ENCODE data around the gene PLCD1. TPM values are rescaled to one million over a fixed set of nuclear protein-coding genes. Genes with fewer than 3 reads are reported as not detected.

PLCD1 gene
- total and polyA plus RNA-seq, 2 experiments from 2014 or later, result 16.0 to 24.4 TPM

DNA sequence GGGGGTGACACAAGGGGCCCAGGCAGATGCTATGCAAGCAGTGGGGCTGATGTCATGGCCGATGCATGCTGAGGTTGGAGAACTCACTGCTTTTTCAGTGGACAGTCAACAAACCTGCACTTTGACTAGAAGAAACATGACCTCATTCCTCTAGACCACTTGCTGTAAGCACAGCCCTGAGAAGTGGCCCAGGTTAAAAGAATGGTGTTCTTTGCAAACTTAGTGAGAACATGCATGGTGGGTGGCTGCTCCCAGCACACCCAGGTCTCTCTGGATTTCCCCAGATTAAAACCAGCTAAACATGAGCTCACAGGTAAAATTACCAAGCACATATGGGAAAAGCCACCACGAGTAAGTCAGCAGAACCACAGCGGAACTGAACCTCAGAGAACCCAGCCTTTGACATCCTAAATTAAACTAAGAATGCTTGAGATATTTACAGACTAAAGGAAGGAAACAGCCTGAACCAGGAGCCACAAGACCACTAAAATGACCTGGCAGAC, 25.1 kb upstream of the PLCD1 start:
- no peak overlapping the region for H3K4me3 ChIP-seq
- no peaks in the 10 kb centered on the region; the same call in 2 of the 3 replicates for H3K4me1 Mint-ChIP-seq
- no peaks in the 10 kb centered on the region; the same call in 1 of the 2 replicates for H3K36me3 ChIP-seq (ENCODE audit: insufficient read depth)
- no peaks in the 10 kb centered on the region for H3F3A ChIP-seq (replicated peaks; ENCODE audit: low read depth)
- H3K4me3 Mint-ChIP-seq, result no peak overlapping the region
- no peak overlapping the region for H2AFZ ChIP-seq
- H3K9me3 Mint-ChIP-seq, result peaks cover 25% of the 10 kb centered on the region
- no peak overlapping the region for H3K27ac ChIP-seq (ENCODE audit: low read depth)
- H3K27ac Mint-ChIP-seq, result no peak overlapping the region
- no peaks in the 10 kb centered on the region for H4K20me1 ChIP-seq (replicated peaks; ENCODE audit: insufficient read depth)
- H3K36me3 Mint-ChIP-seq (ENCODE audit: low read depth), result peaks cover 11% of the 10 kb centered on the region; the same call in 2 of the 3 replicates
- no peaks in the 10 kb centered on the region for H3K27me3 ChIP-seq (ENCODE audit: insufficient read depth)
- ATAC-seq (no peak), DNase-seq (ENCODE audit: low spot score) (no peak)
- peaks cover 2% of the 10 kb centered on the region for H3K27me3 Mint-ChIP-seq (ENCODE audit: insufficient read depth, low read depth, poor library complexity)
- TF ChIP-seq, protein P1, sequence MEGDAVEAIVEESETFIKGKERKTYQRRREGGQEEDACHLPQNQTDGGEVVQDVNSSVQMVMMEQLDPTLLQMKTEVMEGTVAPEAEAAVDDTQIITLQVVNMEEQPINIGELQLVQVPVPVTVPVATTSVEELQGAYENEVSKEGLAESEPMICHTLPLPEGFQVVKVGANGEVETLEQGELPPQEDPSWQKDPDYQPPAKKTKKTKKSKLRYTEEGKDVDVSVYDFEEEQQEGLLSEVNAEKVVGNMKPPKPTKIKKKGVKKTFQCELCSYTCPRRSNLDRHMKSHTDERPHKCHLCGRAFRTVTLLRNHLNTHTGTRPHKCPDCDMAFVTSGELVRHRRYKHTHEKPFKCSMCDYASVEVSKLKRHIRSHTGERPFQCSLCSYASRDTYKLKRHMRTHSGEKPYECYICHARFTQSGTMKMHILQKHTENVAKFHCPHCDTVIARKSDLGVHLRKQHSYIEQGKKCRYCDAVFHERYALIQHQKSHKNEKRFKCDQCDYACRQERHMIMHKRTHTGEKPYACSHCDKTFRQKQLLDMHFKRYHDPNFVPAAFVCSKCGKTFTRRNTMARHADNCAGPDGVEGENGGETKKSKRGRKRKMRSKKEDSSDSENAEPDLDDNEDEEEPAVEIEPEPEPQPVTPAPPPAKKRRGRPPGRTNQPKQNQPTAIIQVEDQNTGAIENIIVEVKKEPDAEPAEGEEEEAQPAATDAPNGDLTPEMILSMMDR (conservative IDR thresholded peaks at IDR 0.05; ENCODE audit: low read depth in 2 of 2), result no peak
- TF ChIP-seq POLR2AphosphoS5 (IDR thresholded peaks at IDR 0.05; ENCODE audit: low read depth), result no peak
- TF ChIP-seq JUNB (IDR thresholded peaks at IDR 0.05; ENCODE audit: unreplicated experiment), result no peak
- TF ChIP-seq NANOG (IDR thresholded peaks at IDR 0.05; ENCODE audit: borderline replicate concordance), result no peak
- no peak for TF ChIP-seq ZNF331 (CRISPR knock-in tag; IDR thresholded peaks at IDR 0.05; ENCODE audit: low read depth)
- TF ChIP-seq STAT1 (IDR thresholded peaks at IDR 0.05; ENCODE audit: unreplicated experiment), result no peak
- no peak for TF ChIP-seq CREB1 (CRISPR knock-in tag; IDR thresholded peaks at IDR 0.05; ENCODE audit: low read depth)
- TF ChIP-seq, protein P2, sequence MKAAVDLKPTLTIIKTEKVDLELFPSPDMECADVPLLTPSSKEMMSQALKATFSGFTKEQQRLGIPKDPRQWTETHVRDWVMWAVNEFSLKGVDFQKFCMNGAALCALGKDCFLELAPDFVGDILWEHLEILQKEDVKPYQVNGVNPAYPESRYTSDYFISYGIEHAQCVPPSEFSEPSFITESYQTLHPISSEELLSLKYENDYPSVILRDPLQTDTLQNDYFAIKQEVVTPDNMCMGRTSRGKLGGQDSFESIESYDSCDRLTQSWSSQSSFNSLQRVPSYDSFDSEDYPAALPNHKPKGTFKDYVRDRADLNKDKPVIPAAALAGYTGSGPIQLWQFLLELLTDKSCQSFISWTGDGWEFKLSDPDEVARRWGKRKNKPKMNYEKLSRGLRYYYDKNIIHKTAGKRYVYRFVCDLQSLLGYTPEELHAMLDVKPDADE (IDR thresholded peaks at IDR 0.05), result no peak
- TF ChIP-seq ZNF114 (CRISPR knock-in tag; IDR thresholded peaks at IDR 0.05), result no peak
- TF ChIP-seq EZH2phosphoT487 (IDR thresholded peaks at IDR 0.05; ENCODE audit: unreplicated experiment), result no peak
- TF ChIP-seq, protein P3, sequence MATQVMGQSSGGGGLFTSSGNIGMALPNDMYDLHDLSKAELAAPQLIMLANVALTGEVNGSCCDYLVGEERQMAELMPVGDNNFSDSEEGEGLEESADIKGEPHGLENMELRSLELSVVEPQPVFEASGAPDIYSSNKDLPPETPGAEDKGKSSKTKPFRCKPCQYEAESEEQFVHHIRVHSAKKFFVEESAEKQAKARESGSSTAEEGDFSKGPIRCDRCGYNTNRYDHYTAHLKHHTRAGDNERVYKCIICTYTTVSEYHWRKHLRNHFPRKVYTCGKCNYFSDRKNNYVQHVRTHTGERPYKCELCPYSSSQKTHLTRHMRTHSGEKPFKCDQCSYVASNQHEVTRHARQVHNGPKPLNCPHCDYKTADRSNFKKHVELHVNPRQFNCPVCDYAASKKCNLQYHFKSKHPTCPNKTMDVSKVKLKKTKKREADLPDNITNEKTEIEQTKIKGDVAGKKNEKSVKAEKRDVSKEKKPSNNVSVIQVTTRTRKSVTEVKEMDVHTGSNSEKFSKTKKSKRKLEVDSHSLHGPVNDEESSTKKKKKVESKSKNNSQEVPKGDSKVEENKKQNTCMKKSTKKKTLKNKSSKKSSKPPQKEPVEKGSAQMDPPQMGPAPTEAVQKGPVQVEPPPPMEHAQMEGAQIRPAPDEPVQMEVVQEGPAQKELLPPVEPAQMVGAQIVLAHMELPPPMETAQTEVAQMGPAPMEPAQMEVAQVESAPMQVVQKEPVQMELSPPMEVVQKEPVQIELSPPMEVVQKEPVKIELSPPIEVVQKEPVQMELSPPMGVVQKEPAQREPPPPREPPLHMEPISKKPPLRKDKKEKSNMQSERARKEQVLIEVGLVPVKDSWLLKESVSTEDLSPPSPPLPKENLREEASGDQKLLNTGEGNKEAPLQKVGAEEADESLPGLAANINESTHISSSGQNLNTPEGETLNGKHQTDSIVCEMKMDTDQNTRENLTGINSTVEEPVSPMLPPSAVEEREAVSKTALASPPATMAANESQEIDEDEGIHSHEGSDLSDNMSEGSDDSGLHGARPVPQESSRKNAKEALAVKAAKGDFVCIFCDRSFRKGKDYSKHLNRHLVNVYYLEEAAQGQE (IDR thresholded peaks at IDR 0.05; ENCODE audit: unreplicated experiment), result no peak
- TF ChIP-seq ZNF462 (CRISPR knock-in tag; IDR thresholded peaks at IDR 0.05), result no peak
- TF ChIP-seq EZH2 (IDR thresholded peaks at IDR 0.05; ENCODE audit: low read depth, unreplicated experiment), result no peak
- H3K4me1 ChIP-seq (ENCODE audit: insufficient read depth), result no peaks in the 10 kb centered on the region
- no peak overlapping the region for H3K4me2 ChIP-seq
- peaks cover 7% of the 10 kb centered on the region; the same call in 1 of the 2 replicates for H3K9me2 ChIP-seq (ENCODE audit: insufficient read depth)
- H3K79me2 ChIP-seq (replicated peaks; ENCODE audit: insufficient read depth), result no peaks in the 10 kb centered on the region
